Ishikawa (cell line): Measurements from ENCODE around the gene GATA1.

ENCODE experiments used
- CEBPB ChIP-seq: IDR thresholded peaks from 2 replicates; pipeline ENCODE4 v1.6.1; 2012
- EP300 ChIP-seq: IDR thresholded peaks from 2 replicates; pipeline ENCODE4 v1.6.1; 2012; ENCODE audit warnings: borderline replicate concordance
- FOXM1 ChIP-seq: IDR thresholded peaks from 2 replicates; pipeline ENCODE4 v1.6.1; 2012; ENCODE audit warnings: low read depth, borderline replicate concordance
- RAD21 ChIP-seq: IDR thresholded peaks from 2 replicates; pipeline ENCODE4 v1.6.1; 2012; ENCODE audit warnings: low read depth
- REST ChIP-seq: IDR thresholded peaks from 2 replicates; pipeline ENCODE4 v1.6.1; 2012; ENCODE audit warnings: low read depth, mild to moderate bottlenecking
- TAF1 ChIP-seq: IDR thresholded peaks from 2 replicates; pipeline ENCODE4 v1.6.1; 2012; ENCODE audit warnings: low read depth, mild to moderate bottlenecking
- TCF12 ChIP-seq: IDR thresholded peaks from 2 replicates; pipeline ENCODE4 v1.6.1; 2012; ENCODE audit warnings: low read depth
- TEAD4 ChIP-seq: IDR thresholded peaks from 2 replicates; pipeline ENCODE4 v1.6.1; 2012
- YY1 ChIP-seq: IDR thresholded peaks from 2 replicates; pipeline ENCODE4 v1.6.1; 2012; ENCODE audit warnings: low read depth
- TF ChIP-seq, protein P1 (sequence below): IDR thresholded peaks from 2 replicates; pipeline ENCODE4 v1.6.1; 2012

GRCh38 chrX:48753708-48754228 is 32.6 kb upstream of the GATA1 start:
- TF ChIP-seq TCF12 = no peak
- TF ChIP-seq FOXM1 = no peak
- TF ChIP-seq TAF1 = no peak
- no peak for TF ChIP-seq TEAD4
- TF ChIP-seq YY1 = no peak
- TF ChIP-seq CEBPB = no peak
- no peak for TF ChIP-seq RAD21
- TF ChIP-seq, protein P1, sequence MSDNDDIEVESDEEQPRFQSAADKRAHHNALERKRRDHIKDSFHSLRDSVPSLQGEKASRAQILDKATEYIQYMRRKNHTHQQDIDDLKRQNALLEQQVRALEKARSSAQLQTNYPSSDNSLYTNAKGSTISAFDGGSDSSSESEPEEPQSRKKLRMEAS = no peak
- no peak for TF ChIP-seq REST
- TF ChIP-seq EP300 = no peak
